H9 (cell line): ENCODE measurements around the gene ARCN1. TPM values are rescaled to one million over a fixed set of nuclear protein-coding genes. Genes with fewer than 3 reads are reported as not detected.
A peak's percentile ranks its signal among the peaks of the same experiment; 100 is the strongest.

ENCODE experiments used
- DNase-seq: peaks from one replicate; pipeline ENCODE4 v3.0.0-alpha.2; 2017
- H2AFZ ChIP-seq: one replicate; pipeline ENCODE4 v1.6.1; 2013; ENCODE audit warnings: mild to moderate bottlenecking, low read length, control low read depth, moderate library complexity
- H2AK5ac ChIP-seq: 2 replicates; pipeline ENCODE4 v1.6.1; 2013; ENCODE audit warnings: low read length, control low read depth, mixed read lengths; ENCODE audit not compliant: insufficient read length
- H2BK120ac ChIP-seq: one replicate; pipeline ENCODE4 v1.6.1; 2013; ENCODE audit warnings: low read depth, mild to moderate bottlenecking, low read length, control low read depth, inconsistent platforms; ENCODE audit not compliant: poor library complexity, severe bottlenecking
- H2BK12ac ChIP-seq: 2 replicates; pipeline ENCODE4 v1.6.1; 2013; ENCODE audit warnings: low read length, control low read depth, mixed read lengths, low read depth; ENCODE audit not compliant: insufficient read length
- H2BK15ac ChIP-seq: 2 replicates; pipeline ENCODE4 v1.6.1; 2013; ENCODE audit warnings: low read depth, low read length, control low read depth
- H2BK20ac ChIP-seq: one replicate; pipeline ENCODE4 v1.6.1; 2013; ENCODE audit warnings: low read depth, mild to moderate bottlenecking, low read length, control low read depth, inconsistent platforms; ENCODE audit not compliant: poor library complexity, severe bottlenecking
- H2BK5ac ChIP-seq: 2 replicates; pipeline ENCODE4 v1.6.1; 2013; ENCODE audit warnings: low read length, control low read depth, mixed read lengths; ENCODE audit not compliant: insufficient read length
- H3K14ac ChIP-seq: 2 replicates; pipeline ENCODE4 v1.6.1; 2013; ENCODE audit warnings: low read length, control low read depth; ENCODE audit not compliant: insufficient read depth
- H3K18ac ChIP-seq: 2 replicates; pipeline ENCODE4 v1.6.1; 2013; ENCODE audit warnings: low read depth, mild to moderate bottlenecking, mixed read lengths, low read length, control low read depth; ENCODE audit not compliant: insufficient read length
- H3K23ac ChIP-seq: 2 replicates; pipeline ENCODE4 v1.6.1; 2013; ENCODE audit warnings: low read length, control low read depth, mixed read lengths, low read depth; ENCODE audit not compliant: insufficient read length
- H3K23me2 ChIP-seq: 2 replicates; pipeline ENCODE4 v1.6.1; 2013; ENCODE audit warnings: low read depth, mild to moderate bottlenecking, mixed read lengths, low read length, control low read depth; ENCODE audit not compliant: insufficient read length, poor library complexity, severe bottlenecking
- H3K27ac ChIP-seq: 2 replicates; pipeline ENCODE4 v1.5.1; 2013; ENCODE audit warnings: low read length, control low read depth, mixed read lengths, low read depth; ENCODE audit not compliant: insufficient read length
- H3K27me3 ChIP-seq: 2 replicates; pipeline ENCODE4 v1.6.1; 2013; ENCODE audit warnings: low read length, control low read depth, inconsistent platforms; ENCODE audit not compliant: insufficient read depth
- H3K4ac ChIP-seq: 2 replicates; pipeline ENCODE4 v1.6.1; 2013; ENCODE audit warnings: low read depth, mild to moderate bottlenecking, control low read depth, inconsistent platforms, low read length, moderate library complexity
- H3K4me1 ChIP-seq: 2 replicates; pipeline ENCODE4 v1.6.1; 2013; ENCODE audit warnings: low read length, control low read depth, inconsistent platforms; ENCODE audit not compliant: insufficient read depth
- H3K4me2 ChIP-seq: 2 replicates; pipeline ENCODE4 v1.6.1; 2013; ENCODE audit warnings: low read length, control low read depth, mixed read lengths; ENCODE audit not compliant: insufficient read length, insufficient read depth
- H3K56ac ChIP-seq: 2 replicates; pipeline ENCODE4 v1.6.1; 2013; ENCODE audit warnings: low read depth, mild to moderate bottlenecking, mixed read lengths, low read length, control low read depth; ENCODE audit not compliant: insufficient read length
- H3K79me1 ChIP-seq: 2 replicates; pipeline ENCODE4 v1.6.1; 2013; ENCODE audit warnings: low read depth, mild to moderate bottlenecking, moderate library complexity, low read length, control low read depth, inconsistent platforms; ENCODE audit not compliant: insufficient read depth, poor library complexity, severe bottlenecking
- H3K79me2 ChIP-seq: 2 replicates; pipeline ENCODE4 v1.6.1; 2013; ENCODE audit warnings: low read length, control low read depth, inconsistent platforms; ENCODE audit not compliant: insufficient read depth
- H3K9ac ChIP-seq: 2 replicates; pipeline ENCODE4 v1.6.1; 2013; ENCODE audit warnings: low read length, control low read depth, mixed read lengths; ENCODE audit not compliant: insufficient read length; ENCODE audit errors: extremely low read depth
- H3K9me3 ChIP-seq: one replicate; pipeline ENCODE4 v1.6.1; 2013; ENCODE audit warnings: low read depth, low read length, inconsistent platforms; ENCODE audit not compliant: control insufficient read depth
- H3T11ph ChIP-seq: one replicate; pipeline ENCODE4 v1.6.1; 2013; ENCODE audit warnings: mild to moderate bottlenecking, low read length, control low read depth, inconsistent platforms
- H4K20me1 ChIP-seq: one replicate; pipeline ENCODE4 v1.6.1; 2013; ENCODE audit not compliant: control insufficient read depth, insufficient read length, insufficient read depth
- H4K5ac ChIP-seq: 2 replicates; pipeline ENCODE4 v1.6.1; 2013; ENCODE audit warnings: low read depth, mild to moderate bottlenecking, mixed read lengths, low read length, control low read depth; ENCODE audit not compliant: insufficient read length
- H4K8ac ChIP-seq: replicated peaks from 2 replicates; pipeline ENCODE4 v1.6.1; 2013; ENCODE audit warnings: low read length, control low read depth, mixed read lengths, low read depth; ENCODE audit not compliant: insufficient read length
- H4K91ac ChIP-seq: 2 replicates; pipeline ENCODE4 v1.6.1; 2013; ENCODE audit warnings: low read depth, mild to moderate bottlenecking, moderate library complexity, mixed read lengths, low read length, control low read depth; ENCODE audit not compliant: insufficient read length
- H3K27ac Mint-ChIP-seq, 3 experiments: 2 replicates in 2 of 3; 3 replicates in 1 of 3; pipeline ENCODE4 v1.8.0; 2020 to 2021; ENCODE audit warnings: mixed read lengths in 3 of 3, mild to moderate bottlenecking in 1 of 3, moderate library complexity in 1 of 3
- H3K27me3 Mint-ChIP-seq: 2 replicates; pipeline ENCODE4 v1.8.0; 2021; ENCODE audit warnings: low read depth, mild to moderate bottlenecking, moderate library complexity, mixed read lengths
- H3K36me3 Mint-ChIP-seq, 3 experiments: 2 replicates in 2 of 3; 3 replicates in 1 of 3; pipeline ENCODE4 v1.8.0; 2020 to 2021; ENCODE audit warnings: low read depth in 3 of 3, mixed read lengths in 3 of 3; ENCODE audit not compliant: insufficient read depth in 1 of 3
- H3K4me1 Mint-ChIP-seq, 2 experiments: 2 replicates each; pipeline ENCODE4 v1.8.0; 2020; ENCODE audit warnings: mixed read lengths in 2 of 2
- H3K4me3 Mint-ChIP-seq, 2 experiments: 2 replicates in 1 of 2; 3 replicates in 1 of 2; pipeline ENCODE4 v1.8.0; 2020 to 2021; ENCODE audit warnings: mild to moderate bottlenecking in 2 of 2, mixed read lengths in 2 of 2, moderate library complexity in 1 of 2
- H3K9me3 Mint-ChIP-seq, 2 experiments: 2 replicates in 1 of 2; 3 replicates in 1 of 2; pipeline ENCODE4 v1.8.0; 2020; ENCODE audit warnings: mild to moderate bottlenecking in 2 of 2, mixed read lengths in 2 of 2, moderate library complexity in 1 of 2
- WGBS: extraction: QIAGEN DNeasy Blood & Tissue Kit; methylation state at CpG from one replicate; pipeline ENCODE4 v1.1.7; 2013; ENCODE audit warnings: missing lambda C conversion rate, low lambda C conversion rate, mixed read lengths; ENCODE audit not compliant: insufficient read length; ENCODE audit errors: extremely low coverage; 5-methylcytosine and 5-hydroxymethylcytosine counted together
- total RNA-seq: library from RNA; stranded (reverse); gene quantifications from 2 replicates; pipeline ENCODE4 v1.2.1, GENCODE V29; 2021
- TF ChIP-seq, protein P1 (sequence below): fragments of 200-600 bp; sonication (generic); conservative IDR thresholded peaks from 3 replicates; pipeline ENCODE4 v1.8.0; 2021; ENCODE audit warnings: antibody characterized with exemption, mild to moderate bottlenecking

ARCN1 gene
- total RNA-seq, 1 experiment from 2014 or later: 152 TPM

DNA sequence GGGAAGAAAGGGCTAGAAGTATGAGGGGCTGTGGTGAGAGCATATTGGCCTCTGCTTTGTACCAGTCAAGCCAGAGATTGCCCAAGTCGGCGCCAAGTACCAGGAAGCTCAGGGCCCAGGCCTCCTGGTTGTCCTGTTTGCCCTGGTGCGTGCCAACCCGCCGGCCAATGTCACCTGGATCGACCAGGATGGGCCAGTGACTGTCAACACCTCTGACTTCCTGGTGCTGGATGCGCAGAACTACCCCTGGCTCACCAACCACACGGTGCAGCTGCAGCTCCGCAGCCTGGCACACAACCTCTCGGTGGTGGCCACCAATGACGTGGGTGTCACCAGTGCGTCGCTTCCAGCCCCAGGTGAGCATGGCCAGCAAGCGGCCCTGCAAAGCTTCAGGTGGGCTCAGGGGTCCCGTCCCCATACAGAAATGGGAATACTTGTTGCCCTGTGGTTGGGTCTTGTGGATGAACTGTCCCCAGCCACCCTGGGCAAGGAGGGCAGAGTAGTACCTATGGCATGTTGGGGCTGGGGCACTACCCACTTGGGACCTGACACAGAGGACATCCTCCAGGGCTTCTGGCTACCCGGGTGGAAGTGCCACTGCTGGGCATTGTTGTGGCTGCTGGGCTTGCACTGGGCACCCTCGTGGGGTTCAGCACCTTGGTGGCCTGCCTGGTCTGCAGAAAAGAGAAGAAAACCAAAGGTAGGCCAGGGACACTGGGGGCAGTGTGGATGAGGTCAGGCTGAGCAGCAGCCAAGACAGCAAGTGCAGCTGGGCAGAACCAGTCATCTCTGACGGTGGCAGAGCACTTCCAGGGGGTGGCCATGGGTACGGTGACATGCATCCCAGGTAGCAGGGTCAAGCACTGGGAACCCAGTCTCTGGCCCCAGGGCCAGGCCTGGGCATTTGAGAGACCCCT is 39.1 kb upstream of the ARCN1 start:
- Histone ChIP-seq H2BK12ac (no peak overlapping the region), H4K8ac (no peak overlapping the region), H4K5ac (no peak overlapping the region), H3K56ac (no peak overlapping the region), H2BK5ac (no peak overlapping the region), H4K91ac (no peak overlapping the region), H2BK120ac (no peak overlapping the region), H3K23me2 (peaks cover 10% of the 10 kb centered on the region), H2AK5ac (no peak overlapping the region), H3K27ac (no peak overlapping the region), H2BK20ac (no peak overlapping the region), H3K79me2 (no peaks in the 10 kb centered on the region), H3K9me3 (no peaks in the 10 kb centered on the region), H3K4ac (no peak overlapping the region), H2AFZ (no peak overlapping the region), H3K18ac (no peak overlapping the region), H3K4me1 (no peaks in the 10 kb centered on the region; the same call in 1 of the 2 replicates), H3K9ac (no peak overlapping the region), H2BK15ac (no peak overlapping the region), H3K14ac (no peak overlapping the region), H3K79me1 (no peaks in the 10 kb centered on the region), H4K20me1 (no peaks in the 10 kb centered on the region), H3T11ph (no peak overlapping the region), H3K27me3 (no peaks in the 10 kb centered on the region), H3K23ac (no peak overlapping the region), H3K4me2 (no peak overlapping the region)
- Mint-ChIP-seq H3K36me3 (peaks cover 0 to 7% (median 0%) of the 10 kb centered on the region in 3 experiments; a peak in 5 of 7 replicates), H3K9me3 (no peaks in the 10 kb centered on the region), H3K4me1 (peaks cover 25 to 28% of the 10 kb centered on the region in 2 experiments), H3K4me3 (peak overlapping the region in 1 of 2 experiments; percentile 86; a peak in 2 of 5 replicates), H3K27ac (no peak overlapping the region), H3K27me3 (peaks cover 5% of the 10 kb centered on the region; the same call in 1 of the 2 replicates)
- no peak for DNase-seq
- no CpG with 5 or more reads among the region's 19 CpGs for WGBS
- TF ChIP-seq, protein P1, sequence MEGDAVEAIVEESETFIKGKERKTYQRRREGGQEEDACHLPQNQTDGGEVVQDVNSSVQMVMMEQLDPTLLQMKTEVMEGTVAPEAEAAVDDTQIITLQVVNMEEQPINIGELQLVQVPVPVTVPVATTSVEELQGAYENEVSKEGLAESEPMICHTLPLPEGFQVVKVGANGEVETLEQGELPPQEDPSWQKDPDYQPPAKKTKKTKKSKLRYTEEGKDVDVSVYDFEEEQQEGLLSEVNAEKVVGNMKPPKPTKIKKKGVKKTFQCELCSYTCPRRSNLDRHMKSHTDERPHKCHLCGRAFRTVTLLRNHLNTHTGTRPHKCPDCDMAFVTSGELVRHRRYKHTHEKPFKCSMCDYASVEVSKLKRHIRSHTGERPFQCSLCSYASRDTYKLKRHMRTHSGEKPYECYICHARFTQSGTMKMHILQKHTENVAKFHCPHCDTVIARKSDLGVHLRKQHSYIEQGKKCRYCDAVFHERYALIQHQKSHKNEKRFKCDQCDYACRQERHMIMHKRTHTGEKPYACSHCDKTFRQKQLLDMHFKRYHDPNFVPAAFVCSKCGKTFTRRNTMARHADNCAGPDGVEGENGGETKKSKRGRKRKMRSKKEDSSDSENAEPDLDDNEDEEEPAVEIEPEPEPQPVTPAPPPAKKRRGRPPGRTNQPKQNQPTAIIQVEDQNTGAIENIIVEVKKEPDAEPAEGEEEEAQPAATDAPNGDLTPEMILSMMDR: no peak
